Panc1 (cell line): ENCODE data around the gene TBC1D22A. TPM values are rescaled to one million over a fixed set of nuclear protein-coding genes. Genes with fewer than 3 reads are reported as not detected.

Experiments used
- ATAC-seq: fragments of 200-7000 bp; cut with Tn5 transposase; 2 replicates; pipeline ENCODE4 v1.9.1; 2020; ENCODE audit warnings: mild to moderate bottlenecking, moderate library complexity
- BruUV-seq: library from RNA; stranded (reverse); fragments of 400-500 nt; replicated peaks from 2 replicates; lab custom pipeline; 2021; lab: Mats Ljungman, UMichigan
- CTCF ChIA-PET: fragments of 300-600 bp; sonication (Branson Sonifier 250); formaldehyde crosslinking; loops from one replicate; lab custom pipeline; 2022; ENCODE audit warnings: antibody characterized with exemption; lab: Charles Lee
- POLR2A ChIA-PET: fragments of 300-600 bp; sonication (Branson Sonifier 250); formaldehyde crosslinking; loops from one replicate; lab custom pipeline; 2022; ENCODE audit warnings: antibody characterized with exemption; lab: Charles Lee
- DNase-seq: peaks from one replicate; pipeline ENCODE4 v3.0.0-alpha.2; 2010; ENCODE audit warnings: low read depth, low spot score
- H3K27ac ChIP-seq: 2 replicates; pipeline ENCODE4 v1.5.1; 2011; ENCODE audit warnings: mild to moderate bottlenecking, low read length, inconsistent platforms
- H3K27me3 ChIP-seq: fragments of 200-500 bp; sonication (Bioruptor generic); 2 replicates; pipeline ENCODE4 v1.6.0; 2014; ENCODE audit warnings: low read length, inconsistent platforms; ENCODE audit not compliant: control insufficient read depth, insufficient read depth
- H3K36me3 ChIP-seq: fragments of 200-500 bp; sonication (Bioruptor generic); 2 replicates; pipeline ENCODE4 v1.5.1; 2014; ENCODE audit warnings: inconsistent platforms, mild to moderate bottlenecking, low read length, moderate library complexity; ENCODE audit not compliant: control insufficient read depth, insufficient read depth
- H3K4me1 ChIP-seq: 2 replicates; pipeline ENCODE4 v1.5.1; 2011; ENCODE audit warnings: inconsistent platforms, mild to moderate bottlenecking, low read length, moderate library complexity; ENCODE audit not compliant: control insufficient read depth, insufficient read depth
- H3K4me3 ChIP-seq, 2 experiments: 2 replicates each; pipeline ENCODE4 v1.5.1; 2011 to 2012; ENCODE audit warnings: low read depth in 2 of 2, low read length in 2 of 2, mild to moderate bottlenecking in 2 of 2, inconsistent platforms in 1 of 2, moderate library complexity in 1 of 2
- H3K9me3 ChIP-seq: fragments of 200-500 bp; sonication (Bioruptor generic); 2 replicates; pipeline ENCODE4 v1.5.1; 2014; ENCODE audit warnings: low read depth, mild to moderate bottlenecking, inconsistent platforms, low read length, moderate library complexity; ENCODE audit not compliant: control insufficient read depth, insufficient read depth
- CTCF ChIP-seq: fragments of 450-650 bp; IDR thresholded peaks from 2 replicates; pipeline ENCODE4 v1.5.1; 2017; ENCODE audit warnings: mild to moderate bottlenecking
- POLR2AphosphoS5 ChIP-seq: IDR thresholded peaks from 2 replicates; pipeline ENCODE4 v1.6.1; 2012; ENCODE audit warnings: mild to moderate bottlenecking, low read depth, low read length, moderate library complexity
- REST ChIP-seq, 2 experiments: IDR thresholded peaks; 2 replicates each; pipeline ENCODE4 v1.6.1; 2011 to 2012; ENCODE audit warnings: low read depth in 2 of 2, control low read depth in 1 of 2, low read length in 1 of 2, mild to moderate bottlenecking in 1 of 2, moderate library complexity in 1 of 2; ENCODE audit not compliant: insufficient read depth in 1 of 2
- SIN3A ChIP-seq: IDR thresholded peaks from 2 replicates; pipeline ENCODE4 v1.6.1; 2012; ENCODE audit warnings: low read depth, mild to moderate bottlenecking, low read length, moderate library complexity, borderline replicate concordance; ENCODE audit not compliant: insufficient read depth
- TCF7L2 ChIP-seq: IDR thresholded peaks from 2 replicates; pipeline ENCODE4 v1.6.1; 2011; ENCODE audit warnings: mild to moderate bottlenecking, low read depth, low read length, inconsistent platforms
- in situ Hi-C: cut with HindIII; loops from 2 replicates; pipeline ENCODE4 v1.10.0; 2016; ENCODE audit warnings: low sequenced_read_pairs, low pct_unique_long_range_greater_than_20kb
- intact Hi-C: fragments of 100-400 bp; cut with micrococcal nuclease; formaldehyde crosslinking; loops from one replicate; pipeline ENCODE4 v1.10.0; 2022; ENCODE audit not compliant: unreplicated experiment
- total RNA-seq: library from RNA; stranded (reverse); gene quantifications from one replicate; pipeline ENCODE4 v1.2.1, GENCODE V29; 2021; ENCODE audit not compliant: unreplicated experiment

TBC1D22A gene
- total RNA-seq, 1 experiment from 2014 or later: 28.7 TPM

- no peak for ATAC-seq
- no peaks in the 10 kb centered on the region for H3K27me3 ChIP-seq
- no peaks in the 10 kb centered on the region for H3K9me3 ChIP-seq
- H3K36me3 ChIP-seq: no peaks in the 10 kb centered on the region
- H3K4me1 ChIP-seq: no peaks in the 10 kb centered on the region
- DNase-seq: no peak
- CTCF ChIA-PET: no interaction called here
- TF ChIP-seq CTCF (no peak), SIN3A (no peak), REST (IDR thresholded peaks at IDR 0.05; ENCODE audit: insufficient read depth in 1 of 2, low read depth in 2 of 2, low read length in 1 of 2) (no peak), TCF7L2 (no peak), POLR2AphosphoS5 (no peak)
- in situ Hi-C loops: no loop called here
- no TSS peak for BruUV-seq
- POLR2A ChIA-PET: interaction anchor here (0.5 kb wide), 1 partner anchor 12 kb away, joined by 11 read pairs; no protein-coding TSS in a partner anchor
- H3K4me3 ChIP-seq: no peak overlapping the region
- intact Hi-C loops: no loop called here
- H3K27ac ChIP-seq: no peak overlapping the region
These were observed 31.0 kb downstream of the TBC1D22A start for GRCh38 chr22:46793497-46793896.

GRCh38 chr22:46794067-46794466 lies 31.6 kb downstream of the TBC1D22A start:
- Histone ChIP-seq H3K36me3 (no peaks in the 10 kb centered on the region), H3K4me1 (peaks cover 4% of the 10 kb centered on the region), H3K27ac (no peak overlapping the region), H3K27me3 (no peaks in the 10 kb centered on the region), H3K9me3 (no peaks in the 10 kb centered on the region), H3K4me3 (no peak overlapping the region)
- BruUV-seq: no TSS peak
- in situ Hi-C loops: no loop called here
- intact Hi-C loops: no loop called here
- TF ChIP-seq POLR2AphosphoS5: no peak
- TF ChIP-seq CTCF: no peak
- TF ChIP-seq TCF7L2: no peak
- TF ChIP-seq SIN3A: no peak
- no peak for TF ChIP-seq REST (IDR thresholded peaks at IDR 0.05; ENCODE audit: insufficient read depth in 1 of 2, low read depth in 2 of 2, low read length in 1 of 2)
- ChIA-PET CTCF (interaction anchor here (0.6 kb wide), 1 partner anchor 9 kb away, joined by 3 read pairs; no protein-coding TSS in a partner anchor), POLR2A (no interaction called here)
- ATAC-seq (no peak), DNase-seq (no peak)
